NCI-H146 treated with DMSO at 0.1 percent for 48 hours (cell line): ENCODE results near the gene METTL26.
"Not testable (repeated sequence)": the region's sequence is repeated elsewhere in the genome, so short reads cannot be mapped to it uniquely, and the experiment has no call there.

ENCODE experiments used
- DNase-seq: peaks from one replicate; lab custom pipeline; 2025; ENCODE audit not compliant: unreplicated experiment; lab: John Stamatoyannopoulos, UW

The METTL26 gene

DNA sequence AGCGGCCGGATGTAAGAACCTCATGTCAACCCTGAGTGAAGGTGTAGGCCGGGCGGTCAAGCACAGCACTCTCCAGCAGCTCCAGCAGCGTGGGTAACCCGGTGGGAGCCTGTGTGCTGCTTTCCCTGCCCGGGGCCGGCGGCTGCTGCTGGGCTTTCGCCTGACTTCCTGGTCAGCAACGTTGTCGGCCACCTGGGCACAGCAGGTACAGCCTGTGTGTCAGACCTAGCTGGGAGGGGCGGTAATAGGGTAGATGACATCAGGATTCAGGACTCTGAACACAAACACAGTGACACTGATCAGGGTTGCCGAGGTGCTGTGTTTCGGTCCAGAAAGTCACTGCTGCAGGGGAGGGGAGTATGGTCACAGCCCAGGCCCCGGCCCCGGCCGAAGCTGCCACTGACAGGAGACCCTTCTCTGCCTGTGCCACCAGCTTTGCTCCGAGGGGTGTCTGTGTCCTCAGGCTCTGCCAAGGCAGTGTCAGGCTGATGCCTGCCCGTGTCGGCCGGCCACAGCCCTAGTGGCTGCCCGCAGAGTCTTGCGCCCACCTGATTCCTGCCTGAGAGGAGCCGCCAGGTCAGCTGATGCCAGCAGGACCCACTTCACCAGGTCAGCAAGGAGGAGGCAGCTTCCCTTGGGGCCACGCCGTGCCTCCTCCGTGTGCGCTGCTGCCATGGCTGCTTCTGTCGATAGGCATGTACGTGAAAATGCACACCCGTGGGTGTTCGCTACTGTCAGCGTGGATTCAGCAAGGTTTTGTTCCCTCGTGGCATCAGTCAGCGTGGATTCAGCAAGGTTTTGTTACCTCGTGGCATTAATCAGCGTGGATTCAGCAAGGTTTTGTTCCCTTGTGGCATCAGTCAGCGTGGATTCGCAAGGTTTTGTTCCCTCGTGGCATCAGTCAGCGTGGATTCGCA is 37.0 kb downstream of the METTL26 start:
- DNase-seq: no peak

DNA sequence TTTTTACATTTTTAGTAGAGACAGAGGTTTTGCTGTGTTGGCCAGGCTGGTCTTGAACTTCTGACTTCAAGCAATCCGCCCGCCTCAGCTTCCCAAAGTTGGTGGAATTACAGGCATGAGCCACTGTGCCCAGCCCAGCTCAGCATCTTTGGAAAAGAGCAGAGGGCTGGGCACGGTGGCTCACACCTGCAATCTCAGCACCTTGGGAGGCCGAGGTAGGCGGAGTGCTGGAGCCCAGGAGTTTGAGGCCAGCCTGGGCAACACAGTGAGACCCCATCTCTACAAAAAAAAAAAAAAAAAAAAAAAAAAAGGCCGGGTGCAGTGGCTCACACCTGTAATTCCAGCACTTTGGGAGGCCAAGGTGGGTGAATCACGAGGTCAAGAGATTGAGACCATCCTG is 38.5 kb downstream of the METTL26 start:
- not testable (repeated sequence) for DNase-seq

DNA sequence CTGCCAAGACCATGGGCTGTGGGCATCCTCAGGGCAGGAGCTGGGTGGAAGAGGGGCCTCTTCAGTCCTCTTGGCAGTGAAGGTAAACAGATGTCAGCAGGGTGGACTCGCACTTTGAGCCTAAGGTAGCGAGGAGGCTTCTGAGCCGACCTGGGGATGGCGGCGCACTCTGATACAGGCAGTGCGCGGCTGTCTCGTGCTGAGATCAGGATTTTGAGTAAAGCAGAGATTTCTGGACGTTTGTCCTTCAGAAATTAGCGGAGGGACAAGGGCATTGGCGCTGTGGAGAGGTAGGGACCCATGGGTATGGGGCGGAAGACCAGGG is 39.4 kb downstream of the METTL26 start:
- no peak for DNase-seq

DNA sequence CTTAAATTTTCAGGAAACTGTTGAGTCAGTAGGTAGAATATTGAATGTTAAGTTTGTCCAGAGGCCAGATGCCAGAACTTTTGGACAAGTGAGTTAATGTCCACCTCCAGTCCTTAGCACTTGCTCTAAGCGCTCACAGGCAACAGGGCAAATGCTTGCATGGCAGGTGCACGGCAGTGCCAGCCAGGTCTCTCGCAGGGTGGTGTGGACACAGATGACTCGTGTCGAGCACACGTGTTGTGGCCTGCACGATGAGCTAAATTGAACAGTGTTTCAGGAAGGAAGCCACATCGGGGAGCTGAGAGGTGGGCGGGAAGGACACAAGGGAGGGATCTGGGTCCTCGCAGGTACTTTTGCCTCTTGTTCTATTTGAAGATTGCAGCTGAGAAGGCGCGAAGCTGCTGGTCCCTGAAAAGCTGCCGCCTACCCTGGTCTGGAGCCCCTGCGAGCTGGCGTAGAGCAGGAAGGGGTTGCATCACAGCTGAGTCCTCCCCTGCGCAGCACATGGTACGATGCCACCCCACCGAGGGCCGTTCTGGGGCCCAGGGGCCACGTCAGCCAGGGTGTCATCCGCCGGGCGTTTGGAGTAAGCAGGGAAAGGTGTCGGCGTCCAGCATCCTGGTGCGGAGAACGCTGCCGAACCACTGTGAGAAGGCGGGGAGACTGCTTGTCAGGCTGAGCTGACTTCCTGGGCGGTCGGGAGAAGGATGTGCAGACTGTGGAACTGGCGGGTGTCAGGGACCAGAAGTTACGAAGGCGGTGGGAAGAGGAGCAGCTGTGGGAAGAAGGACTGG is 40.0 kb downstream of the METTL26 start:
- no peak for DNase-seq

DNA sequence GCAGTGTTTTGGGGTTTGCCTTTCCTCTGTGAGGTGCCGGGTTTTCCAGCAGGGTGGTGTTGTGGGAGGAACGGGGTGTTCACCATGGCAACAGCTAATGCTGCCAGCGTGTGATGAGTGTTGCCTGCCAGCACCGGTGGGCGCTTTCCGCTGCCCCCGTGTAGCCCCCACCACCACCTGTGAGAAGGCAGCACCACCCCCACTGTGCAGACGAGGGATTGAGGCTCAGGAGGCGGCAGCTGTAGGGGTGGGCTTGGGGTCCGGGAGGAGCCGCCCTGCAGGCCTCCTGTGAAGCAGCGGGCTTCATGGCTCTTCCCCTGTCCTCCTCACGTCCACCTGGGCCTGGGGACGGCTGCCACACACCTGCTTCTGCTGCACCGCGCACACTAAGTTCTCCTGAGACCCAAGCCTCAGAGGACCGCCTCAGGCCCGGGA is 41.0 kb downstream of the METTL26 start:
- DNase-seq: no peak

GRCh38 chr16:593807-594206 is 42.3 kb downstream of the METTL26 start:
- no peak for DNase-seq

DNA sequence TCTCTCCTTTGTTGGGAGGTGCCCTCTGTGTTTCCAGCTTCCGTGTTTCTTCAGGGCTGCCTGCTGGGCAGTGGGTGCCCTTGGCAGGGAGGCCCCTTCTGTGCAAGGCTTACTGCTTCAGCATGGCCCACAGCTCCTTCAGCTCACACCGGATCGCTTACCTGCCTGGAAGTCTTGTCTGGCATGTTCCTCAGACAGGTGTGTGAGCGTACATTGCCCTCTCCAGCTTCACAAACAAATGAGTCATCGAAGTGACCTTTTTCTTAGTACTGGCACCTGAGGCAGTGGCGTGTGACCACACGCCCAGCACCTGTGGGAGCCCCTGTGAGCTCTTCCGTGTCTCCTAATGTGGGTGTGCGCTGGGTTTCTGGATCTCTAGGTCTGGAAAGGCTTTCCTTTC is 42.7 kb downstream of the METTL26 start:
- peak; percentile 87 for DNase-seq

DNA sequence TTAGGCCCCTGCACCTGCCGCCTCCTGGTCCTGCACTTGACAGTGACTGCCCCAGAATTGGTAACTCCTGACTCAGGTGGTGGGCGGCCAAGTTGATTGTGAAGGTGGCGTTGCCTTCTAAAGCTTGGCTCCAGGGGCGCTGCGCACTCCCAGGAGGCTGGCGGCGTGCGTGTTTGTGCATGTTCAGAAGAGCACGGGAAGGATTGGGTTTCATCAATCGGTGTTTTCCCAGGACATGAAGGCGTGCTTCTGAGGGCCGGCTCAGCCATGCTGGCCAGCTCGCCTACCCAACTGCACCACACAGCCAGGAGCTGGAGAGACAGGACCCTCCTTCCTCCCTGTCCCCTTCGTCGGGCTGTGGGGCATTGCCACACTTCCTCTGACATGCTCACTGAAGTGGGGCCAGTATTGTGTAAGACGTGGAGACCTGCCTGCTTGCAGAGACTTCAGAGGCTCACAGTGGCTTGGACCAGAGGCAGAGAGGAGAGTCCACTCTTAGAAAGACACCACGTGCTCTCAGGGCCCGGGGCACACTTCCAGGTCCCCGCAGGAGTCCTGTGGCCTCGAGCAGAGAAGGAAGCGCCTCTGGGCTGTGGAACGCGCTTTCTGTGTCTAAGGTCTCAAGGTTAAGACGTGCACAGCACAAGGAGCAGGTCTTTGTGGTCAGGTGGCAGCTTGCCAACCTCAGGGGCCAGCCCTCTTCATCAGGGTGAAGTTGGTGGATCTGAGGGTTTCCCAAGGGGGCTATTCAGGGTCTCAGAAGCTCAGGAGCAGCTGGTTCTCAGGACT is 43.4 kb downstream of the METTL26 start:
- DNase-seq: no peak

GRCh38 chr16:591892-592517 is 44.1 kb downstream of the METTL26 start:
- DNase-seq: no peak

DNA sequence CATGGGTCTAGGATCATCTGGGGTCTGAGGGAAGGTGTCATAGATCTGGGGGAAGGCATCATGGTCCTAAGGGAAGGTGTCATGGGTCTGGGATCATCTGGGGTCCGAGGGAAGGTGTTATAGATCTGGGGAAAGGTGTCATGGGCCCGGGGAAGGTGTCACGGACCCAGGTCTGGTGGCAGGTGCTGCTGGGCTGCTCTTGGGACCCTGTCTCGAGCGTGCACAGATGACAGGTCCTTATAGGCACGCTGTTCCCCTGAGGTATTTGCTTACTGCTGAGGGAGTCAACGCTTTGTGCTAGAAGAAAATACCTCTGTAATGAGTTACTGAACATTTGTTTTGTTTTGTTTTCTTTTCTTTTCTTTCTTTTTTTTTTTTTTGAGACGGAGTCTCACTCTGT is 44.9 kb downstream of the METTL26 start:
- no peak for DNase-seq

DNA sequence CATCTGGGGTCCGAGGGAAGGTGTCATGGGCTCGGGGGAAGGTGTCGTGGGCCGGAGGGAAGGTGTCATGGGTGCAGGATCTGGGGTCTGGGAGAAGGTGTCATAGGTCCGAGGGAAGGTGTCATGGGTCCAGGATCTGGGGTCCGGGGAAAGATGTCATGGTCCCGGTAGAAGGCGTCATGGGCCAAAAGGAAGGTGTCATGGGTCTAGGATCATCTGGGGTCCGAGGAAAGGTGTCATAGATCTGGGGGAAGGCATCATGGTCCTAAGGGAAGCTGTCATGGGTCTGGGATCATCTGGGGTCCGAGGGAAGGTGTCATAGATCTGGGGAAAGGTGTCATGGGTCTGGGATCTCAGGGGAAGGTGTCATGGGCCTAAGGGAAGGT is 45.3 kb downstream of the METTL26 start:
- DNase-seq: no peak

- DNase-seq: no peak
Observed at GRCh38 chr16:590188-590814, 45.8 kb downstream of the METTL26 start.

GRCh38 chr16:589658-590187 is 46.4 kb downstream of the METTL26 start, which contains the start of gene RAB40C:
RAB40C (plus strand) TSS chr16:590066; CDS start chr16:590292, 226 bp downstream.
- peak; percentile 97 for DNase-seq

GRCh38 chr16:588889-589657 is 47.0 kb downstream of the METTL26 start:
- peak; percentile 96 for DNase-seq

GRCh38 chr16:588639-588888 is 47.5 kb downstream of the METTL26 start:
- DNase-seq: peak; percentile 19

DNA sequence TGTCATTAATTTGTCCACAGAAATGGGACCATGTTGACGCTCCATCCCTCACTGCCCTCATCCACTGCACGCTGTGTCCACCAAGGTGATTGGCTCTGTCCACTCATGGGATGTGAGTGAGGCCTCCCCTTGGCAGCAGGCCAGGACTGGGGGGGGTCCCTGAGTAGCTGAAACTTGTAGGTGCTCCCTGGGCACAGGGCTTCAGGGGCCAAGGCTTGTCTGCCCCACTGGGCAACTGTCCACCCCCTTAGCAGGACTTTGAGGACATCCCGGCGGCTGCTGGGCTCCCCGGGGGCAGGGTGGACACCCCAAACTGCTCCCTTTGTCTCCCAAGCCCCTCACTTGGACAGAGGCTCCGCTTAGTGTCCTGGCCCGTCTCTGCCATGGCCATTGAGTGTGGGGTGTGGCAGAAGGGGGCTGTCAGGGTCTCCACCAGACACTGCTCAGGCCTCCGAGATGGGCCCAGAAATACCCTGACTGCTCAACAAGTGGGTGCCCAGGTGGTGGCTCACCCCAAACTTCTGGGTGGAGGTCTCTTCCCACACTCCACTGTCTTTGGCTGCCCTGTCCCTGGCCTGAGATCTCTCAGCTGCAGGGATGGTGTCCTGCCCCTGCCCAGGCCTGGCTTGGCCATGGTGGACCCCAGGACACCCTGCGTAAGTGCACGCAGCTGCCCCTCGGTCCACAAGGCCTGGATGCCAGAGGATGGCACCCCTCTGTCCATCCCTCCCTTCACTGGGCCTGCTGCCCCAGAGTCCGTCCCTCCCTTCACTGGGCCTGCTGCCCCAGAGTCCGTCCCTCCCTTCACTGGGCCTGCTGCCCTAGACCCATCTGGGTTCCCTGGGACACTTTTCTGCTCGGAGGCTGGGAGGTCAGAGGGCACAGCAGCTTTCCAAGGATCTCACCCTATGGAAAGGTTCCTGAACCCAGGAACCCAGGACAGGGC is 49.2 kb downstream of the METTL26 start:
- no peak for DNase-seq

DNA sequence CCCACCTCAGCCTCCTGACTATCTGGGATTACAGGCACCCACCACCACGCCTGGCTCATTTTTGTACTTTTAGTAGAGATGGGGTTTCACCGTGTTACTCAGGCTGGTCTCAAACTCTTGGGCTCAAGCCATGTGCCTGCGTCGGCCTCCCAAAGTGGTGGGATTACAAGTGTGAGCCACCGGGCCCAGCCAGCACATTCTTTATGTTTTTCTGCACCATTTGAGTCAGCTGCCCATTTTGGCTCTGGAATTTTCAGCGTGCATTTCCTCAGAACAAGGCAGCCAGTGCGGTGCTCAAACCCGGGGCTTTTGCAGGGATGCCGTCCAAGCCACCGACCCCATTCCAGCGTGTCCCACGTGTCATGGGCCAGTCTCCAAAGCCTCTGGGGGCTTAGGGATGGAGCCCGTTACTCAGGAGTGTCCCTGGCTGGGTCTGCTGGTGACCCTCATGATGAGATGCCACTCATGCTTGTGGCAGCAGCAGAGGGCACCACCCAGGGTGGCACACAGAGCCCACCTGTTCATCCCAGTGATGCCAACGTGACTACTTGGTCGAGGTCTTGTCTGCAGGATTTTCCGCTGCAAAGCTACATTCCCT is 50.0 kb downstream of the METTL26 start:
- DNase-seq: no peak

GRCh38 chr16:585351-585750 is 50.8 kb downstream of the METTL26 start:
- DNase-seq: peak; percentile 22
